Measurements from ENCODE around the gene KCNQ1OT1. TPM values are rescaled to one million over a fixed set of nuclear protein-coding genes. Genes with fewer than 3 reads are reported as not detected.

The KCNQ1OT1 gene
- total RNA-seq, 1 donor = 2.7 TPM

DNA sequence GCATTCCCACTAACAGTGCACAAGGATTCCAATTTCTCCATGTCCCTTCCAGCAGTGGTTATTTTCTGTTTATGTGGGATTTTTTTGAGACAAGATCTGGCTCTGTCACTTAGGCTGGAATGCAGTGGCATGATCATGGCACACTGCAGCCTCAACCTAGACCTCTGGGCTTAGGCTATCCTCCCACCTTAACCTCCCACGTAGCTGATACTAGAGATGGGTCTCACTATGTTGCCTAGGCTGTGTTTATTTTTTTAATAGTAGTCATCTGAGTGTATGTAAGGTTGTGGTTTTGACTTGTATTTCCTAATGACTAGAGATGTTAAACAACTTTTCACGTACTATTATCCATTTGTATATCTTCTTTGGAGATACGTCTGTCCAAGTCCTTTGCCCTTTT lies 74.6 kb downstream of the KCNQ1OT1 start:
- DNase-seq (ENCODE audit: low read depth in 2 of 3, low spot score in 2 of 3) = no peak

GRCh38 chr11:2621894-2622293 lies 77.9 kb downstream of the KCNQ1OT1 start:
- no peak for DNase-seq (ENCODE audit: low read depth in 2 of 3, low spot score in 2 of 3)

DNA sequence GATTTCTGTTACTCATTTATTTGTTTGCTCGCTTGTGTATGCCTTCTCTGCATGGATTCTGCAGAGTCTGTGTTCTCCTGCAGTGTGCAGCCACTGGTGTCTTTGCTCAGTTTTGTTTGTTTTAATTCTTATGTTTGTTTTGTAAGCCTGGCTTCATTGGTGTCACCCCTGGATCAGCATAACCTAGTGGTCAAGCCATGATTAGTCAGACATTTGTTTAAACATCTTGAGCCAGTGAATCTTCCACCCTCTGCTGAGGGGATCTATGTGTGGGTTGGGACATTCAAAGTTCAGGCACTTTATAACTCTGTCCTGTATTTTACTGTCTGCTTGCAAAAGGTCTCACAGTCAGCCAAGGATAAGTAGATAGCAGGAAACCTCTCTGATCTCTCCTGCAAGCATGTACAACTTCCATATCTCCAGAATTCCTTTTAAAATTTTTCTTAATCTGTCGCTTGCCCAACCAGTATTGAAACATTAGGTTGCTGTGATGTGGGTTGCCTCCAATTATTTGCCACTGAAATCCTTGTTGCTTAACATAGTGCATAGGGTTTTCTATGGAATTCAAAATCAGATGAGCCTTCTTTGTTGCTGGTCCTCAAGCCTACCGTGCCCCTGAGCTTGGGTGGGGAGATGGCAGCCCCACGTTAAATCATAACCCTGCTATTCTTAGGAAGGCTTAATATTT lies 86.8 kb downstream of the KCNQ1OT1 start:
- DNase-seq (ENCODE audit: low read depth in 2 of 3, low spot score in 2 of 3) = no peak

DNA sequence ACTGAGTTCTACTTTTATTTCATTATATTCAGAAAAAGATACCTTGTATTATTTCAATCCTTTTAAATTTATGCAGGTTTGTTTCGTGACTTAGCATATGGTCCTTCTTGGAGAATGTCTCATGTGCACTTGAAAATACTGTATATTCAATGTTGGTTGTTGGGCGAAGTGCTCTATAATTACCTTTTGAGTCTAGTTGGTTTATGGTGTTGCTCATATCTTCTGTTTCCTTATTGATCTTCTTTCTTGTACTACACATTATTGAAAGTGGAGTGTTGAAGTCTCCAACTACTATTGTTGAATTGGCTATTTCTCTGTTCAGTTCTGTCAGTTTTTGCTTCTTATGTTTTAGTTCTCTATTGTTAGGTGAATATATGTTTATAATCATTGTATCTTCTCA lies 90.4 kb downstream of the KCNQ1OT1 start:
- no peak for DNase-seq (ENCODE audit: low read depth in 2 of 3, low spot score in 2 of 3)

DNA sequence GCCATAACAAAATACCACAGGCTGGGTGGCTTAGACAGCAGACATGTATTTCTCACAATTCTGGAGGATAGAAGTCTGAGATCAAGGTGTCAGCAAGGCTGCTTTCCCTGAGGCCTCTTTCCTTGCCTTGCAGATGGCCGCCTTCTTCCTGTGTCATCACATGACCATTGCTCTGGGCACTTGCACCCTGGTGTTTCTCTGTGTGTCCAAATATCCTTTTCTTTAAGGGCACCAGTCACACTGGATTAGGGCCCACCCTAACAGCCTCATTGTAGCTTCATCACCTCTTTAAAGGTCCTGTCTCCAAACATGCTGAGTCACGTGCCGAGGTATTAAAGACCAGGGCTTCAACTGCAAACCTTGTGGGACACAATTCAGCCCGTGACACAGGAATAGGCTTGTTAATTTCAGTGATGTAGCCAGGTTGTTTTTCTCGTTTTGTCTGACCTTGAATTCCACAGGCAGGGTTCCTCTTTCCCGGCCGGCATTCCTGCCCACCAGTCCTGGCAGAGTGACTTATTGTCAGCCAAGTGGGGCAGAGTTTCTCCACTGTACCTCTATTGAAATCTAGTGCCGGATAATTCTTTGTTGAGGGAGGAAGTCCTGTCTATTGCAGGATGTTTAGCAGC lies 100.1 kb downstream of the KCNQ1OT1 start:
- DNase-seq (ENCODE audit: low read depth in 2 of 3, low spot score in 2 of 3) = no peak

DNA sequence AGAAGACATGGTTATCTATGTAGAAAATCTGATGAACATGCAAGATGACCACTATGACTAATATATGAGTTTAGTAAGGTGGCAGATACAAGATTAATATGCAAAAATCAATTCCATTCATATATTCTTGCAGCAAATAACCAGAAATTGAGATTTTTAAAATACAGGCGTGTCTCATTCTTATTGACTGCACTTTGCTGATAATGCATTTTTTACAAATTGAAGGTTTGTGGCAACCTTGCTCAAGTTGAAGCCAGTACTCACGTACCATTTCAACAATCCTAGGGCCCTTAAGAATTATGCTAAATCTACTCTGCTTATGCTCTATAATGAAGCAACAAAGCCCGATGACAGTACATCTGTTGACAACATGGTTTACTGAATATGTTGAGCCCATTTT lies 104.6 kb downstream of the KCNQ1OT1 start:
- no peak for DNase-seq (ENCODE audit: low read depth in 2 of 3, low spot score in 2 of 3)

DNA sequence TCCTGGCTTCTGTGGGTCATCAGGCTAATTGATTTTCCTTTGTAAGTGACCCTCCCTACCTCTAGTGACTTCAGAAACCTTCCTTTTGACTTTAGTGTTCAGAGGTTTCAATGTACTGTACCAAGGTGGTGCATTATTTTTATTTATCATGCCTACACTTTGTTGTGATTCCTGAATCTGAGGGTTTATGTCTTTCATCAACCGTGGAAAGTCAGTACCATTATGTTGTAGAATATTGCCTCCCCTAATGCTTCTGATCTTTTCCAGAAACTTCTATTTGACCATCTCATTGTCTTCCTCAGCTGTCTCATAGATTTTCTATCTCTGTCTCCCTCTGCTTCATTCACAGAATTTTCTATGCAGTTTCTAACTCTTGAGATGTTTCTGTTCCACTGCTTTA lies 105.5 kb downstream of the KCNQ1OT1 start:
- no peak for DNase-seq (ENCODE audit: low read depth in 2 of 3, low spot score in 2 of 3)

DNA sequence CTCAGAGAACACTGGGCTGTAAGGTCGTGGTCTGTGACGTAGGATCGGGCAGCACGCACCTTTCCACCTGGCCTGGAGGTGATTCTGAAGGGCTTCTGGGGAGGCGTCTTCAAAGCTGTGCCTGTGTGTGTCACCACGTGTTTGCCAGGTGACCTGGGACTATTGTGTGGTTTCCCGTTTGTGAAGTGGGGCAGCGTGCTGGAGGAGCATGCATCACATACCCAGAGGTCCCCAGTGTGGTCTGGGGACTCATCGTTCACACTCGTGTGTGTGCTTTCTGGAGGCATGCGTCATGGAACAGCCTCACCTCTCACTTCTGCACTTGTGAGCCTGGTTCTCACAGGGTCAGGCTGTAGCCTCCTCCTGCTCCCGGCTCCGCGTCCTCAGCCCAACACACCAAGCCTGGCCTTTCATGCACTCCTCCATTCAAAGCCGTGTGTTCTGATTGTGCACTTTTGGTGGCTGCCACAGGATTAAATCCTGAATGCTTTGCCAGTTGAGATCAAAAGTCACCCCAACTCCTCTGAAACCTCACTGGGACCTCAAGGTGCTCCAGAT lies 106.3 kb downstream of the KCNQ1OT1 start:
- DNase-seq (ENCODE audit: low read depth in 2 of 3, low spot score in 2 of 3) = no peak

DNA sequence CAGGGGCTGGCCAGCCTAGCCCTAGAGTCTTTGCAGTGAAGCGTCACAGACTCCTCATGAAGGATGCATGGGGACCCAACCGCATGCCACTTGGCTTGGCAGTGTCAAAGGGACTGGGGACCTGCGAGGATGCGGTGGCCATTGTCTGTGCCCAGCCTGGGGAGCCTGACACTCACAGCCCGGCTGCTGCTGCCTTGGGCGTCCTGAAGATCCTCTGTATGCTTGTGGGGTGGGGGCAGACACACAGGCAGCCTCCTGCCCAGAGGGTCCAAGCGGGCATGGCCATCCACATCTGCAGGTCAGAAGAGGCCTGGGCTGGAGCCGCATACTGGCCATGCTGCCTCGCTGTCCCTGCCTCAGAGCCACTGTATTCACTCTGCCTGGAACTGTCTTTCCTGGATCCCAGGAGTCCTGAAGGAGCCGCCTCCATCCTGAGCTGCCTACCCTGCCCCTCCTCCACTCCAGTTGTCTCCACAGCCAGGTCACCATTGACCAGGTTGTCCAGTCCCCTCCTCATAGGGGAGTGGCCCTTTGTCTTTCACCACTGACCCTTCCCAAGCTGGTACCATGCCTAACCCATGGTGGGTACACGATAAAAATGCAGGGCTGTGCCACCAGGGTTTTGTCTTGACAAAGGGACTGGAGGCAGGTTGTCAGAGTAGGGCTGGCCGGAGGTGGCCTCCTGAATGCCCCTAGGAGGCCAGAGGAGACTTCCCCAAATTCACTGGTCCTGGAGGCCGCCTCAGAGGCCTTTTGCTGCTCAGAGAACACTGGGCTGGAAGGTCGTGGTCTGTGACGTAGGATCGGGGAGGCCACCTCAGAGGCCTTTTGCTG lies 107.0 kb downstream of the KCNQ1OT1 start:
- DNase-seq (ENCODE audit: low read depth in 2 of 3, low spot score in 2 of 3) = no peak

DNA sequence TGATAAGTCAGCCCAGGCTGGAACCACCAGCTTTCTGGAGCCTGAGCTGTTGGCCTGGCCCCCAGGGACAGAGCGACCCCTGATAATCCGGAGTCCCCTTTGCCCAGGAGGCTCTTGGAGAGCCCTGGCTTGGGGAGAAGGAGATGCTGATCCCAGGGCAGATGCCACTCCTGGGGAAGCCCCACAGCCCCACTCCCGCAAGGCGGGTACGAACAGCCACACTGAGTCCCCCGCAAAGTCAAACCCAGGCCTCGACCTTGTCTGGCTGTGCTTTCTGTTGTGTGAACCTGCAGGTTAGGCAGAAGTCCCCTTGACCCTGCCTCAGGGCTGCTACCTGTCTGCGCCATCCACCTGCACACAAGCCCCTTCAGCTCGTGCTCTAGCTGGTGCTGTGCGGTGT lies 108.0 kb downstream of the KCNQ1OT1 start:
- DNase-seq (ENCODE audit: low read depth in 2 of 3, low spot score in 2 of 3) = no peak

DNA sequence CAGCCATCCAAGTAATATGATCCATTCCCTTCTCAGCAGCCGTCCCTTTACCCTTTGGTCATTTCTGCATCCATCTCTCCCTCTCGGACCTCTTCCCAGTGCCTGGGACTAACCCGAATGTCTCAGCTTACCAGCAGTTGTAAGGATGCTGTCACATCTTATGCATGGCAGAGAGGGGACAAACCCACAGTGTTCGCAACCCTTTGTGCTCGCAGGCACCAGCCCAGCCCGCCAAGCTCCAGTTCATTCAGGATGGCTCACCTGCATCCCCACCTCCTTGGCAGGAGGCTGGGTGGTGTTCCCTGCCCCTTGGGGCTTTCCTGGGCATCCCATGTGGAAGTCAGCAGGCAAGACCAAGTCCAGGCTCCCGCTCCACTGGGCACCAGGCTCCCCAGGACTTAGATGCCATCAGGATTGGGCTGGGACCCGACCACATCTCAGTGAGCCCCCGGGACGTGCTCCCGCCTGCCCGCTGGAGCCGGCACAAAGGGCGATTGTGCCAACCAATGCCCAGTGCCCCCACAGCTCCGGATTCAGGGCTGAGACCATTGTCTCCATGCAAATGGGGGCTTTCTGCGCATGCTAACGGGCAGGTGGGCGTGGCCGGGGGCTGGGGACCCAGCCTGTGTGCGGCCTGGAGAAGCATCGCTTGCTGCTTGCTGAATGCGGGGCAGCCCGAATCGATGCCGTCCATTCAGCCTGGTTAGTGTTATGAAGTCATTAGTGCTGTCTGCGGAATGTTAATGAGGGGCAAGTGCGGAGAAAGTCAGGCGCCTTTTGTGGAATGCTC lies 108.6 kb downstream of the KCNQ1OT1 start:
- DNase-seq (ENCODE audit: low read depth in 2 of 3, low spot score in 2 of 3) = no peak

GRCh38 chr11:2590131-2590964 lies 109.4 kb downstream of the KCNQ1OT1 start:
- no peak for DNase-seq (ENCODE audit: low read depth in 2 of 3, low spot score in 2 of 3)

- DNase-seq (ENCODE audit: low read depth in 2 of 3, low spot score in 2 of 3) = no peak
These were observed 110.3 kb downstream of the KCNQ1OT1 start for GRCh38 chr11:2589538-2589934.

GRCh38 chr11:2588809-2589537 lies 110.8 kb downstream of the KCNQ1OT1 start:
- no peak for DNase-seq (ENCODE audit: low read depth in 2 of 3, low spot score in 2 of 3)

GRCh38 chr11:2587976-2588748 lies 111.6 kb downstream of the KCNQ1OT1 start:
- no peak for DNase-seq (ENCODE audit: low read depth in 2 of 3, low spot score in 2 of 3)

DNA sequence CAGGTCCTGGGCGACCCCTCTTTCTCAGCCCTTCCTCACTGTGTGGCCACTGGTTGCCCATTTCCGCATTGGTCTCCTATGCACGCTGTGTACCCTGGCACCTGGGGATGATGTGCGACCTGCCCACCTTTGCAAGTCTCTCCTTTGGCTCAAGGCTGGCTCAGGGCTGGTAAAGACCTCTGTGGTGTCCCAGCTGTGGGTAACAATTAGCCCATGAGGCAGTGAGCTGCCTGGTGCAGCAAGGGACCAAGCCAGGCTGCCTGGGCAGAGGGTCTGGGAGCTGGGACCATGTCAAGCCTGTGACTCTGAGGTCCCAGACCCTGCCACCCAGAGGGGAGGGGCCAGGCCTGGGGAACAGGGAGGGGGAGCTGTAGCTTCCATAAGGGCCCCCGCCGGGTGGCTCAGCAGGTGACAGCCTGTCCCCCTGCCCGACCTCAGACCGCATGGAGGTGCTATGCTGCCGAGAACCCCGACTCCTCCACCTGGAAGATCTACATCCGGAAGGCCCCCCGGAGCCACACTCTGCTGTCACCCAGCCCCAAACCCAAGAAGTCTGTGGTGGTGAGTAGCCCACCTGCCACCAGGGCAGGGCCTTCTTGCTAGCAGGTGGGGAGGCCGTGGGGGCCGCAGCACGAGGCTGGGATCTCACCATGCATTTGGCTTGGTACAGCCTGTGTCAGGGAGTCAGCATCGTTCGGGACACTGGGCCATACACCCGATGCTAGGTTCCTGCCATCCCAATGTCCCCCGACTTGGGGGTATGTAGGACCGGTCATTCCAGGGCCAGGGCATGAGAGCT lies 112.5 kb downstream of the KCNQ1OT1 start:
- no peak for DNase-seq (ENCODE audit: low read depth in 2 of 3, low spot score in 2 of 3)

GRCh38 chr11:2586793-2587131 lies 113.0 kb downstream of the KCNQ1OT1 start:
- DNase-seq (ENCODE audit: low read depth in 2 of 3, low spot score in 2 of 3) = no peak

All from hematopoietic multipotent progenitor cell (in vitro differentiated cells).